ENCODE results near the gene DENND5B. TPM values are rescaled to one million over a fixed set of nuclear protein-coding genes. Genes with fewer than 3 reads are reported as not detected.

The DENND5B gene
- total and polyA plus RNA-seq, 7 donors: 4.8 to 24.3 (median 13.6) TPM

- Histone ChIP-seq H3K4me3 (peak overlapping the region; percentile 60), H3K36me3 (ENCODE audit: insufficient read depth in 1 of 2, low read depth in 1 of 2) (no peaks in the 10 kb centered on the region), H3K27ac (peak overlapping the region; percentile 11), H3K9me3 (no peaks in the 10 kb centered on the region), H3K4me1 (peaks cover 12% of the 10 kb centered on the region), H3K27me3 (ENCODE audit: insufficient read depth in 3 of 3, low read length in 2 of 3) (no peaks in the 10 kb centered on the region)
- no peak for TF ChIP-seq CTCF (IDR thresholded peaks at IDR 0.05)
- peak in 1 of 2 donors; percentile 26 for DNase-seq
- WGBS, 3 donors: 13 to 15% (median 13%) methylated on average over 21 of the region's 21 CpGs
- intact Hi-C loops (cut with DNase I): no loop called here
- peak; percentile 67 to 82 (median 72) for ATAC-seq
Measured at GRCh38 chr12:31369712-31370521, 221.0 kb downstream of the DENND5B start.

GRCh38 chr12:31368666-31369361 lies 222.1 kb downstream of the DENND5B start:
- intact Hi-C loops (cut with DNase I): no loop called here
- peaks cover 12% of the 10 kb centered on the region for H3K4me1 ChIP-seq
- no peaks in the 10 kb centered on the region for H3K27me3 ChIP-seq (ENCODE audit: insufficient read depth in 3 of 3, low read length in 2 of 3)
- H3K4me3 ChIP-seq: no peak overlapping the region
- no peaks in the 10 kb centered on the region for H3K9me3 ChIP-seq
- no peaks in the 10 kb centered on the region for H3K36me3 ChIP-seq (ENCODE audit: insufficient read depth in 1 of 2, low read depth in 1 of 2)
- H3K27ac ChIP-seq: no peak overlapping the region
- no peak for TF ChIP-seq CTCF (IDR thresholded peaks at IDR 0.05)
- ATAC-seq (no peak), DNase-seq (no peak)
- 37 to 44% (median 40%) methylated on average over 8 of the region's 8 CpGs for WGBS, 3 donors

GRCh38 chr12:31366104-31366621 lies 224.8 kb downstream of the DENND5B start:
- intact Hi-C loops (cut with DNase I): no loop called here
- DNase-seq (no peak), ATAC-seq (no peak)
- no peak for TF ChIP-seq CTCF (IDR thresholded peaks at IDR 0.05)
- Histone ChIP-seq H3K27me3 (ENCODE audit: insufficient read depth in 3 of 3, low read length in 2 of 3) (no peaks in the 10 kb centered on the region), H3K36me3 (ENCODE audit: insufficient read depth in 1 of 2, low read depth in 1 of 2) (no peaks in the 10 kb centered on the region), H3K4me3 (no peak overlapping the region), H3K4me1 (peaks cover 10% of the 10 kb centered on the region), H3K27ac (no peak overlapping the region), H3K9me3 (no peaks in the 10 kb centered on the region)
- 68 to 73% (median 70%) methylated on average over 11 of the region's 11 CpGs for WGBS, 3 donors

GRCh38 chr12:31363831-31364230 lies 227.1 kb downstream of the DENND5B start:
- intact Hi-C loops (cut with DNase I): no loop called here
- Histone ChIP-seq H3K4me3 (no peak overlapping the region), H3K27ac (no peak overlapping the region), H3K27me3 (ENCODE audit: insufficient read depth in 3 of 3, low read length in 2 of 3) (no peaks in the 10 kb centered on the region), H3K9me3 (no peaks in the 10 kb centered on the region), H3K4me1 (no peaks in the 10 kb centered on the region), H3K36me3 (ENCODE audit: insufficient read depth in 1 of 2, low read depth in 1 of 2) (no peaks in the 10 kb centered on the region)
- WGBS, 3 donors: 70 to 73% (median 71%) methylated on average over 2 of the region's 2 CpGs
- no peak for TF ChIP-seq CTCF (IDR thresholded peaks at IDR 0.05)
- ATAC-seq: no peak
- DNase-seq: no peak
